ENCODE results near the gene ATP2B2.

GRCh38 chr3:10395671-10396070 lies 109.7 kb downstream of the ATP2B2 start:
- no peak for TF ChIP-seq CTCF (conservative IDR thresholded peaks at IDR 0.05; ENCODE audit: low read depth in 2 of 2)
- TF ChIP-seq POLR2AphosphoS5 (IDR thresholded peaks at IDR 0.05; ENCODE audit: low read depth), result no peak
- TF ChIP-seq EZH2phosphoT487 (IDR thresholded peaks at IDR 0.05; ENCODE audit: unreplicated experiment), result no peak
- no peak for TF ChIP-seq ZNF462 (CRISPR knock-in tag; IDR thresholded peaks at IDR 0.05)
- TF ChIP-seq ZNF331 (CRISPR knock-in tag; IDR thresholded peaks at IDR 0.05; ENCODE audit: low read depth), result no peak
- TF ChIP-seq ETS1 (IDR thresholded peaks at IDR 0.05), result no peak
- TF ChIP-seq EZH2 (IDR thresholded peaks at IDR 0.05; ENCODE audit: low read depth, unreplicated experiment), result no peak
- TF ChIP-seq NANOG (IDR thresholded peaks at IDR 0.05; ENCODE audit: borderline replicate concordance), result no peak

Data from GM23338 (cell line).